ENCODE measurements around the gene SACS. TPM values are rescaled to one million over a fixed set of nuclear protein-coding genes. Genes with fewer than 3 reads are reported as not detected.

Gene SACS
- total and polyA plus RNA-seq, 2 of the 4 experiments (the other 2 are of a cell fraction): 14.7 to 121 TPM

- no peak overlapping the region for H2BK20ac ChIP-seq (ENCODE audit: low read depth, low read length)
- no peak overlapping the region for H3K23ac ChIP-seq (ENCODE audit: low read depth, low read length)
- H3K9me3 ChIP-seq (ENCODE audit: control insufficient read depth, insufficient read depth, low read length): no peaks in the 10 kb centered on the region
- H3K9me1 ChIP-seq (ENCODE audit: insufficient read depth, low read length): peaks cover 10% of the 10 kb centered on the region
- H4K20me1 ChIP-seq (ENCODE audit: insufficient read depth, low read length): peaks cover 18% of the 10 kb centered on the region
- no peak for DNase-seq
- ChIA-PET CTCF (interaction anchor here (0.7 kb wide), 1 partner anchor 268 kb away, joined by 3 read pairs; no protein-coding TSS in a partner anchor), POLR2A (ENCODE audit: unreplicated experiment) (no interaction called here)
- H2AK5ac ChIP-seq (ENCODE audit: low read depth, low read length): no peak overlapping the region
- no peak for ATAC-seq (ENCODE audit: low read depth)
- no peak overlapping the region for H4K91ac ChIP-seq (ENCODE audit: insufficient read depth, low read depth, low read length)
- no peak overlapping the region for H2AFZ ChIP-seq (replicated peaks; ENCODE audit: low read length, poor library complexity)
- no peak overlapping the region for H3K56ac ChIP-seq (ENCODE audit: extremely low read depth, insufficient read depth, low read length)
- peaks cover 42% of the 10 kb centered on the region for H3K36me3 ChIP-seq (ENCODE audit: control insufficient read depth, insufficient read depth, low read length)
- no peak overlapping the region for H3K4me3 ChIP-seq (ENCODE audit: insufficient read depth, low read depth, low read length)
- in situ Hi-C loops (cut with MboI; ENCODE audit: low sequenced_read_pairs): loop anchor here (25.0 kb wide), 1 partner anchor 537 kb away; the partner anchor contains the start of genes C1QTNF9B and MIPEP
- H3K79me1 ChIP-seq (ENCODE audit: low read depth in 1 of 2, low read length in 2 of 2): peaks cover 58 to 70% of the 10 kb centered on the region in 2 experiments
- no peak overlapping the region for H2BK15ac ChIP-seq (ENCODE audit: low read depth, low read length)
- no peak overlapping the region for H3K9ac ChIP-seq (ENCODE audit: low read depth, low read length)
- no peak overlapping the region for H3K4ac ChIP-seq (ENCODE audit: low read depth, low read length)
- H2BK120ac ChIP-seq (ENCODE audit: low read depth, low read length): no peak overlapping the region
- no peak overlapping the region for H3K4me2 ChIP-seq (ENCODE audit: low read depth, low read length)
- no peak overlapping the region for H2AK9ac ChIP-seq (replicated peaks; ENCODE audit: low read depth, low read length, poor library complexity)
- H3K14ac ChIP-seq (replicated peaks; ENCODE audit: low read depth, low read length): no peak overlapping the region
- H3K18ac ChIP-seq (ENCODE audit: low read depth, low read length): no peak overlapping the region; the same call in 1 of the 2 replicates
- peaks cover 24% of the 10 kb centered on the region for H3K4me1 ChIP-seq (ENCODE audit: control insufficient read depth, insufficient read depth, low read length)
- no peak for TF ChIP-seq SMC3 (IDR thresholded peaks at IDR 0.05; ENCODE audit: low read depth, low read length)
- no peak for TF ChIP-seq RFX5 (IDR thresholded peaks at IDR 0.05; ENCODE audit: low read depth, low read length)
- TF ChIP-seq MXI1 (IDR thresholded peaks at IDR 0.05; ENCODE audit: borderline replicate concordance, low read depth, low read length): no peak
- H3K27ac ChIP-seq (ENCODE audit: insufficient read depth, low read length): no peak overlapping the region
- dilution Hi-C loops (cut with HindIII; ENCODE audit: low sequenced_read_pairs, unreplicated experiment): no loop called here
- no peak overlapping the region for H4K8ac ChIP-seq (ENCODE audit: low read depth in 2 of 2, low read length in 2 of 2)
- peak overlapping the region; percentile 20; the same call in 1 of the 2 replicates for H4K5ac ChIP-seq (ENCODE audit: low read depth, low read length)
- no TSS peak for BruUV-seq (replicated peaks)
- no CpG with 5 or more reads among the region's 3 CpGs for WGBS, 2 experiments (ENCODE audit: extremely low coverage in 2 of 2, insufficient read length in 1 of 2)
- intact Hi-C loops (cut with micrococcal nuclease): no loop called here
- H3K27me3 ChIP-seq (ENCODE audit: control insufficient read depth, insufficient read depth, low read length): no peaks in the 10 kb centered on the region
- H2BK5ac ChIP-seq (ENCODE audit: low read depth, low read length, poor library complexity, severe bottlenecking): peak overlapping the region; percentile 28
Measured at GRCh38 chr13:23350009-23350408, 83.5 kb downstream of the SACS start.

Measured in IMR-90 (cell line).